Measurements from ENCODE around the gene RNF150.

RNF150 gene

DNA sequence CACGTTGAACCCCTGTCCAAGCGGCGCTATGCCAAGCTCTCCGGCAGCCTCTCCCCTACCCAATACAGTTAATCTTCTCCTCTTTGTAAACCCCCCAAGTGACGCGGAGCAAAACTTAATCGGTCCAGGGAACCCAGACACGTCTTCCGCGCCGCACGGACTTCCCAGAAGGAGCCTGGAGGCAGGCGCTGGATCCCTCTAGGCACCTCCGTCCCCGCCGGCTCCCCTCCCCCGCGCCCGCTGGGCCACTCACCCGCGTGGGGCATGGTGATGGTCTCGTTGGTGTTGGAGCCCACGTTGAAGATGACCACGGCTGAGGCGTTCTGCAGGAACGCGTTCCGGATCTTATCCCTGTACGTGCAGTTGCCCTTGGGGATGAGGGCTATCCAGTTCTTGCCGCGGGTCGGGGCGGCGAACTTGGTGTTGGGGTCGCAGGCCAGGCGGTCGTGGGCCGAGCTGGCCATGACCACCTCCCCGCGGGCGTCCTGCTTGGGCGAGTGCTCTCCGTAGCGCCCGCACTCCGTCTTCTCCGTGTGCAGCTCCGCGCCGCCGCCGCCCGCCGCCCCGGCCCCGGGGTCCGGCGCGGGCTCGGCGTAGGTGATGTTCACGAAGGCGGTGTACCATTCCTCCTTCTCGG, 1.1 kb downstream of the RNF150 start:
- DNase-seq (ENCODE audit: low read depth, low spot score), result no peak

DNA sequence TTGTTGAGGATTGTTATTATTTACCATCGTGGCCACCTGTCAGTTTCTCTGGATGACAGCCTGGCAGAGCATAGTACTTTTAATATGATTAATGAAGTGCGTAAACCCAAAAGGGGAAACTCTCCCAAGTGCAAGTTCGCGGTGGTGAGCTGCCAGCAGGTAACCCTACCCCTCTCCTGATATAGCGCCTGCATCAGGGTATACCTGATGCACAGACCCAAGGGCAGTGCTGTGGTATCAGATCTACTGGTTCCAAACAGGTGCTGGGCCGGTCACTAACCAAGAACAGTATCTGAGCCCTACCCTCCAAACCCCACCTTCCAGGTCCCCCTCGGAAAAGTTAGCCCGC, 1.6 kb downstream of the RNF150 start:
- no peak for DNase-seq (ENCODE audit: low read depth, low spot score)

DNA sequence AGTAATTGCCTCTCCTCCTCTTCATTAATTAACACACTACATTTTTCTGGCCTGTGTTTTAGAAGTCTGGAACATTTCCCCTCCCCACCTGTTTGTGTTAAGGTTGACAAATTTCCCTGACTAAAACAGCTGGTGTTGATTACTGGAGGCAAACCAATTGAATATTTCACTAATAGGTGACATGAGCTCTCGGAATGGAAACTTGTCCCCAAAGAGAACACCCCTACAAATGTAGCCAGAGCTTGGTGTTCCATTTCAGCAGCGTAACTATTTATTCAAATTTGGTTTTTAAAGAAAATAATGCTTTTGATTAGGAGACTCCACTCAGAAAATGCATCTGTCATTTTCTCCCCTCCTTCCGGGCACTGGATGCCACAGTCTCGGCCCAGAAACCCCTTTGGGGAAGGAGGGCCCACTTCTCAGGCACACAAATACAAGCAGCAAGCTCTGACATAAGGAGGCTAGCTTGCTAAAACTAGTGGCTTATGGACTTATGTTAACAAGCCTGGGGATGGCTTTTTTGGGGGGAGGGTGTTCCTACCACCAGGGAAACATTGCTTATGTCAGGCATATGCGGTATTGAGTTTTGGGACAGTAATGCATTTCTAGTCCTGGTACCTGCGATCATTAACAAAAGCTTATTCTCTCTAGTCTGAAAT, 2.2 kb downstream of the RNF150 start:
- no peak for DNase-seq (ENCODE audit: low read depth, low spot score)

DNA sequence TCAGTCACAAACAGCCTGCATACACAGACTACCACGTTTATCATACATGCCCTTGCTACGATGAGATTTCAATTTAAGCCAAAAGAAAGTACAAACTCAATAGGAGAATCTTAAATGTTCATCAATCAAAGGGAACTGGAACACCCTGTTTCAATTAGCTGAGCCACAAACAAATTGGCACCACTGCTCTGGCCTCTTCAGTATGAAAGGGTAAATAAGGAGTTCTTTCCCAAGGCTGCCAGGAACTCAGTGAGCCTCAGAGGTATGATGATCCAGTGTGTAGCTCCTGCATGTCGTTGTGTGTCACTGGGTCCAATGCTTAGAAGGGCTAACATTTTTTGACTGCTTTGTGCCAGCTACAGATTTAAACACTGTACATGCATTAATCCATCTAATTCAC, 5.4 kb downstream of the RNF150 start:
- no peak for DNase-seq (ENCODE audit: low read depth, low spot score)

DNA sequence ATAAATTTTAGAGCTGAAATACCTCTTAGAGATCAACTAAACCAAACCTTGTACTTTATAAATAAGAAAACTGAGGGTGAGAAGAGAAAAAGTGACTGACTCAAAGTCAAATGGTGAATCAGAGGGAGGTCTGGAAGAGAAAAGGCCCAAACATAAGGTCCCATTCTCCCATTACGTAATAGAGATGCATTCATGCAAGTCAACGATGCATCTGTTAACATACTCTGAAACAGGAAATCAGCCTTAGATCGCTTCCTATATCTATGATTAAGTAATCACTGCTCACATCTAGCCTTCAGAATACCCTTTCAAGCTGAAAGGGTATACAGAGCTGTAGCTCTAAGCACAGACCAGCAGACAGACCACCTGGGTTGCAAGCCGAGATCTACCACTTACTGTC, 6.5 kb downstream of the RNF150 start:
- no peak for DNase-seq (ENCODE audit: low read depth, low spot score)

DNA sequence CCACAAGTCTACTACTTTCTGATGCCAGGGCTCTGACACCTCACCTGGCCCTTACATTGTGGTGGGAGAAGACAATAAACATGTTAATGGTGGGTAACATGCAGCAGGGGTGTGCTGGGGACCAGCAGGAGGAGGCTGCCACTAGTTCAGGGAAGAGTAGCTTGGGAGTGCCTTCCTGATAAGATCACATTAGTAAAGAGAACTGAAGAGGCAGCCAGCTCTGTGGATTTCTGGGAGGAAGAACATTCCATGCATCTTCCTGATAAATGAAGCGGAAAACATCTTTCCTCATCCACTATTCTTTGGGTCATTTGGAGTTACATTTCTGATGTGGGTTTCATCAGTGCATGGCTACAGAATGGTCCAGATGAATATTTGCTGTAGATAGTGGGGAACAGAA, 9.0 kb downstream of the RNF150 start:
- no peak for DNase-seq (ENCODE audit: low read depth, low spot score)

DNA sequence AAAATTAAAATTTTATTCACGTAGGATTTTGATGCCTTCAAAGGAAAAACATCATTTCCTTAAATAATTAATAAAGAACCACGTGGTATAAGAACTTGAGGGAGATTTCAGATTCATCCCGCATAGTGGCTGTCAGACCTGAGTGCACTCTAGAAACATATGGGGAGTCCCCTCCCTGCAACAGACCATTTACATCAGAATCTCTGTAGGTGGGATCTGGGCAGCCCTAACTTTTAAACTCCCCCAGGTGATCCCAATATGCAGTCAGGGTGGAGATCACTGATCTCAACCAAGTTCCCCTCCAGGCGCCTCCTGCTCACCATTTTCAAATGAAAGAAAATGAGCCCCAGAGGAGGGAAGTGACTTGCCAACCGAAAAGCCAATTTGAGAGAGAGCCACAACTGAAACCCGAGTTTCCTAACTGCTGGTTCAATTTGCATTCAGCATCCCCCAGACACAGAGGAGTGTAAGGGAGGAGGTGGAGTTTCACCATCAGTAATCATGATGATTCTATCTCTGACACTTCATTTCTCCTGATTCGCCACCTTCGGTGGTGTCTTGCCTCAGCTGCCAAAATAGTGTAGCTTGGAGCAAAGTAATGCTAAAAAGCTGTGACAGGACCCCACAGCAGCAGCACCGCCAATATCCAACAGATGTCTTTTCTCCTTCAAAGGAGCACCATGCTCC, 11.4 kb downstream of the RNF150 start:
- no peak for DNase-seq (ENCODE audit: low read depth, low spot score)

DNA sequence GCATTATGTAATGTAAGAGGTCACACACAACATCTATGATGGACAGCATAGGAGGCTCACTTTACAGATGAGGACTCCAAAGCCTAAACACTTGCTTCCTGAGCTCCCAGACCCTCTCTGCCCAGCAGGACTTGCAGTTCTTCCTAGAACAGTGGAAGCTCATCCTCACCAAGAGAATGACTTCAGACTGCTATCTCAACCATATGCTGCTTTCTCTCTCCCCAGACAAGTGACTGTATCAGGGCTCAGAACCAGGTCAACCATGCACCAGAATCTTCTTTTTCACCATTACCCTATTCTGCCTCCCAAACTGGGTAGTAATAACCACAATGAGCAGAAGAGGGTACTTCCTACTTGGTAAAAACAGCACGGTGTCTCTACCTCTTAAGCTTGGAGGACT, 12.2 kb downstream of the RNF150 start:
- DNase-seq (ENCODE audit: low read depth, low spot score), result no peak

DNA sequence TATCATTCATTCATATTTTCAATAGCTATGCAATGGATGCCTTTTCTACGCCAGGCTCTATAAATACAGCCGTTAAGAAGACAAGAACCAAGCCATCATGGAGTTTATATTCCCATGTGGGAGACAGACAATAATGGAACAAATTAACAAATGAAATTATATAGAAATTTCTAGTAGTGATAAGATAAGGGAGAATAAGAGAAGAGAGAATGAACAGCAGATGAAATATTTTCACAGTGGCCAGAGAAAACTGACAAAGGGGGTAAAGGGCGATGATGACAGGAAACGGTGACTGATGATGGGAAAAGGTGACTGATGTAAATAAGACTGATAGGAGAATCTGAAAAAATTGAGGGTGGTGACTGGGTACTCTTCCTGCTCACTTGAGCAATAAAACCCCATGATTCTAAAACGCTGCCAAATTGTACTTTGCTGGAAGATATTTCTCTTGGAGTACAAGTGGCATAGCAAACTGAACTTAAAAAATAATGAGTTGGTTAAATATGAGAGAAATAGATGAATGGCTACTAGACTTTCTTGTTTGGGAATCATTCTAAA, 13.2 kb downstream of the RNF150 start:
- DNase-seq (ENCODE audit: low read depth, low spot score), result no peak

DNA sequence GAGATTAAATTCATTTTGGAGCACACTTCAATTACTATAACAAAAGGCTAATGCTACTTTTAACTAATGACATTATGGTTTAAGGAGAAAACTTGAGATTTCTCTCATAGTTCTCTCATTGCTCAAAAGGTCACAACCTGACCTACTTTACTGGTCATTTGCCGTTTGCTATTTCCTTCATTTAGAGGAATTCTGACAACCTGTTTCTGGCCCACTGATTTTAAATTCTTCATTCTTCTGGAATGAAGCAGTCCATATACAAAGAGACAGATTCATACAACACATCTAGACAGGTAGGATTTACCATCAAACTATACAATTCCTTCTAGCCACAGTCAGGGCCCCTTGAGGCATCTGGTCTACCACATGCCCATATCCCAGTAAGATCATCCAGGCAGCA, 14.2 kb downstream of the RNF150 start:
- no peak for DNase-seq (ENCODE audit: low read depth, low spot score)

DNA sequence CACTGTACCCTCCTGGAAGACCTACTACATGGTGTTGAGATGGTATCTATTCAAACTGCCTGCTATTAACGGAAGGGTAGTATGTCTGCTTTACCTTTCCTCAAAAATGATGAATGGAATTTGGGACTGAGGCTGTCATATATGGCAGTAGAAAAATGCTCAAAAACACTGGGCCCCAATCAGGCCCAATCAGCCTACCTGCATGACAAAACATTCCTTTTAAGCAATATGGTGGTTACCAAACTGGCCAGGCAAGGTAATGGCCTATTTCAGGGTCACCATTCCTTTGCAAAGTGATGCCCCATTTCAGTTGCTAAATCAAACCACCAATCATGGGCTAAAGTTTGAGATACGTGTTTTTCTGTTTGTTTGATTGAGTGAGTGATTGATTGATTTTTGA, 14.9 kb downstream of the RNF150 start:
- DNase-seq (ENCODE audit: low read depth, low spot score), result no peak

DNA sequence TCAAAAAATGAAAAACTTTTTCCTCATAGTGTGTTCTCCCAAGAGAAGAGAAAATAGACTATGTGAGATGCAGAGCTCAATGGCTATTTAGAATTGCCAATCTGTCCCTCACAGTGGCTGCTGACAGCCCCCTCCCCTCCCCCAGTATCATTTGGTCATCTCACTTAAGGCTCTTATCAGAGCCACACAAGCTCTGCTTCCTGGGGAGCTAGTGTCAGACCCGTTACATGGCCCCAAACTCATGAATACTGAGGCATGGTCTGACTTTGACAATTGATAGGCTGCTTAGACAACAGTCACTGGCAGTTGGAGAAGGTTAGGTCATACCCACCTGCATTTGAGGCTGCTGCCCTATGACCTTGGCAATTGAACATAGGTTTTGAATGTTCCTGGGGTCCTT, 15.3 kb downstream of the RNF150 start:
- DNase-seq (ENCODE audit: low read depth, low spot score), result no peak

DNA sequence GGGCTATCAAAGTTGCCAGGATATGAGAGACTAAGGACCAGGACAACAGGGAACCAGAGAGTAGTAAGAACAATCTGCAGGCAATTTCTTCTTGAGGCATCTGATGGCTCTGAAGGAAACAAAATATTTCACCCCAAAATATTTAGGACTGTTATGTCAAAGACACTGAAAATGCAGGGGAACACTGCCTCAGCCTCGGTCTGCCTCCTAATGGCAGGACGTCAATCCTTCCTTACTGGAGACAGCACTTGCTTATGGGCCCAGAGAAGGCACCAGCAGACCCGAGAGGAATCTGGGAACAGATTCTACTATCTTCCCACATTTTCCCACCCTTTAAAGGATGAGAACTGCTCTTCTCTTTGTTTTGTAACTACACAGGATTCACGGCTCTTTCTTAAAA, 23.3 kb downstream of the RNF150 start:
- DNase-seq (ENCODE audit: low read depth, low spot score), result no peak

DNA sequence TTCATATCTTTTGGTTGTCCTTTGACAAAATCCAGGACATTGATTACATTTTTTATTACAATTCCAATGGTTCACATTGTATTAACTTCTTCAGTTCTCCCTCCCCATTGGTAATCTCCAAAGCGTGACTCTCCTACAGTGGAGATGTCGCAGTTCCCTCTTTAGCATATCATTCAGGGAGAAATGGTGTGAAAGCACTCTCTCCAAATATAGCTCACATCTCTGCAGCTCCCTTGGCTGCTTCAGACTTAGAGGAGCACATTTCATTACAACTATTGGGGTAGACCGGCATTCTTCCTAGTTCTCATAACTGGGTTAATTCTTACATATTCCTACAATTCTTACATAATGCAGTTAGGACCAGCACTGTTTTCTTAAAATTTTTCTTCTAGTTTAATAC, 25.3 kb downstream of the RNF150 start:
- no peak for DNase-seq (ENCODE audit: low read depth, low spot score)

DNA sequence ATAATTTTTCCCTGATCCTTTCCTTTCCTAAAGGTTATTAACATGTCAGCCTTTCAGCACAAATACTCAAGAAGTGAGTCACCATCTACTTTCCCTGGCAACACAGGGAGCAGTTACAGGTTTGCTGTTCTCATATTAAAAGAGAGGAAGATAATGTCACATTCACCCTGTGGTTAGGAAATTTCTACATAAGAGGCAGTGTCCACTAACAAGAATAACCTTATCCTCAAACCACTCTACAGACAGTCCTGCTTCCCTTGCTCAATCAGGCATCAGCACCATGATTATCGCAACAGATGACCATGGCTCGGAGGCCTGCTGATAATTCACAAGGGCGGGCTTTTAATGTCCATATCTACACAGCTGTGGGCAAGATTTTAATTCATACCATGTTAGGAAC, 30.9 kb downstream of the RNF150 start:
- peak; percentile 24 for DNase-seq (ENCODE audit: low read depth, low spot score)

DNA sequence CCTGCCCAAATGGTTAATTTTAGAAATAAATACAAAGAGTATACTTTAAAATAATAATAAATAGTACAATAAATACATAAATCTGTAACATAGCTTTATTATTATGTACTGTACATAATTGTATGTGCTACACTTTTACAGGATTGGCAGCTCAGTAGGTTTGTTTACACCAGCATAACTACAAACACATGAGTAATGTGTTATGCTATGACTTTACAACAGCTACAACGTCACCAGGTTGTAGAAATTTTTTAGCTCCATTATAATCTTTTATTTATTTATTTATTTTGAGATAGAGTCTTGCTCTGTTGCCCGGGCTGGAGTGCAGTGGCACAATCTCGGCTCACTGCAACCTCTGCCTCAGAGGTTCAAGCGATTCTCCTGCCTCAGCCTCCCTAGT, 31.8 kb downstream of the RNF150 start:
- no peak for DNase-seq (ENCODE audit: low read depth, low spot score)

DNA sequence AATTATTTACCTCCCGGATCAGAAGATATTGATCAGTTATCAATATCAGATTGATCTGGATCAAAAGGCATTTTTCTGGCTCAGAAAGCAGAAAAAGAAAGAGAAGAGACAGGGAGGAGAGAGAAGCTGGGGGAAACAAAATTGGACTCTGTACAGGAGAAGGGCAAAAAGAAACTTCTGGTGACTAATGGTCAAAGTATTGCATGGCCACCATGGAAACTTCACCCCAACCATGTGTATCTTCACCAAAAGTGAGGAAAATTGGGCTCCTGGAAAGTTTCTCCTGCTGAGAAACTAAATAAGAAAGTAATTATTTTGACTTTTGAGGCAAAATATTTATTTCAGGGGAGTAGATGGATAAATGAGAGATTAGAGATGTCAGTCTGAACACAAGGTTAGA, 33.9 kb downstream of the RNF150 start:
- no peak for DNase-seq (ENCODE audit: low read depth, low spot score)

DNA sequence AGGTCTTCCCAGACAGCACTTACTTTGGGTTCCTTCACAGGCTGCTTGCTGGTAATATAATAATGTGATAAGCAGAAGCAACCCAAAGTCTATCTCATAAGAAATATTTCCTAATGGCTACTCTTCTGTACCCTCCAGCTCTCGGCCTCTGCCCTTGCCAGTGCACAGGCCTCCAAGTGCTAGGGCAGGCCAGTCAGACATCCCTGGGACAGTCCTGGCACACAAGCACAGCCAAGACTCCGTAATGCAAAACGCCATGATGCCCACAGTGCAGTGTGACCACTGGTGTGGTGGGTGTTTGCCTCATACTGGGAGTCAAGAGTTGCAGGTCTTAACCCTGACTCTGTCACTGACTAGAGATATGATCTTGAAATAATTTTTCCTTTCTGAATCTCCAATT, 35.1 kb downstream of the RNF150 start:
- DNase-seq (ENCODE audit: low read depth, low spot score), result no peak

DNA sequence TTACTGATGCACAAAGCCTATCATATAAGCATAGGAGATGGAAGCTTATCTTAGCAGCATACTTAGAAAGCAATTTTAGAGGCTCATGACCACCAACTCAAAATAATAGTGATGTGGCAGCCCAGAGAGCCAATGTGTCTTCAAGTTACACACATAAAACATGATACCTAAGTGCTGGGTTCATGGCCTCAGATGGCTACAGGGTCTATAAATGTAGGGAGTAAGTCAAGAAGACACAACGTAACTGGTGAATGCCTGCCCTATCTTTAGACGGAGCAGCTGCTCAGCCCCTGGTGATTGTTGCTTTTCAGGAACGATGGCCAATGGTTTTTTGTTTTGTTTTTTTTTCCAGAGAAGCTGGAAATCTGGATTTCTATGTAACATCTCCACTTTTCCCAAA, 42.8 kb downstream of the RNF150 start:
- no peak for DNase-seq (ENCODE audit: low read depth, low spot score)

DNA sequence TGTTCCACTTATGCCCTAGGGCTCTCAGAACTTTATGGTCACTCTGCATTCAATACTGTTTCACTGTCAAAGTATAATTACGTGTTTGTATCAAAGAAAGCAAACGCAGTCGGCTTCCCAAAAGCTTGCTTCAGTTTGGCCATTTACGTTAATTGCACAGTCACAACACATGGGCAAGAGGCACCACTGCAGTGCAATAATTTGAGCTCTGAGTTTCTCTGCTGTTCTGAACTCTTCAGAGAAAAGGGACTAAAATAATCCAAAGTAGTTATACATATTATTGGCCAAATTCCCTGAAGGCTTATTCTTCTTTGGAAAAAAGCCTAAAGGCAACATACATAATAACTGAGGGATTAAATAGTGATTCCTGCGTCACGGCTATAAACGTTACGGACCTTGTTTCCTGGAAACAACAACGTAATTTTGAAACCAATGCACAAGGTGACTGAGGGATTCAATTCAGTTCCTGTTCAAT, 51.3 kb downstream of the RNF150 start:
- DNase-seq (ENCODE audit: low read depth, low spot score), result no peak

DNA sequence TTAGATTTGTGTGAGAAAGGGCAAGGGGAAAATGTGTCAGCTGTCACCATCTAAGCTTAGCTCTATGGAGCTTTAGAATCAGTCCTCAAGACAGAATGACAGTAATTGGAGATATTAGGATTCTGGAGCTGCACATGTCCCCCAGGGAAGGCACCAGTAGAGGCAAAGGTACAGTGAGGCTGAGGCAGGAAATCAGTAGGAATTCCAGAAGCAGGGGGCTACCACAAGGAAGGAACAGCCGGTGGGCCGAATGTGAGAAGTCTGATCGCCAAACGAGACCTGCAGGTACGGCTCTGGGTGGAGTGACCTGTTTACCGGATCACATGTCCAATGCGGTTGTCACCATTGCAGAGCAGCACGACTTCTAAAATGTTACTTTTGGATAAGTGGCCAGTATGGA, 52.6 kb downstream of the RNF150 start:
- DNase-seq (ENCODE audit: low read depth, low spot score), result no peak

DNA sequence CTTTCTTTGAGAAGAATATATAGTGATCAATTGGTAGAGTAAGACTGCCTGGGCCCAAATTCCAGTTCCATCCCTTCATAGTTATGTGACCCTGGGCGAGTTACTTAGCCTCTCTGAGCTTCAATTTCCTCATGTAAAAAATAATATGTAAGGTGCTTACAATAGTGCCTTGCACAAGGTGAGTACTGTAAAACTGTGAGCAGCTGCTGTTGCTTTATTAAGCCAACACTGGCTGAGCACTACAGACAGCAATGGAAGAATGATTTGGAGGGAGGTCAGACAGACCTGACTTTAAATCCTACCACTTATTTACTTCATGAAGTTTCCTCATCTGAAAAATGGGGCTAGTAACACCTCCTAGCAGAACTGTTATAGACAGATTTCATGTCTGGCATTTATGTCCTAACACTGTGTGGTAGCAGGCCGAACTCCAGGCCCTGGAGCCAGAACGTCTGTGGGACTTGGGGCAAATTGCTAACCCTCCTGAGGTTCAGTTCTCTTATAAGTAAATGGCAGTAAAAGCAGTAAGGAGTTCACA, 53.8 kb downstream of the RNF150 start:
- no peak for DNase-seq (ENCODE audit: low read depth, low spot score)

DNA sequence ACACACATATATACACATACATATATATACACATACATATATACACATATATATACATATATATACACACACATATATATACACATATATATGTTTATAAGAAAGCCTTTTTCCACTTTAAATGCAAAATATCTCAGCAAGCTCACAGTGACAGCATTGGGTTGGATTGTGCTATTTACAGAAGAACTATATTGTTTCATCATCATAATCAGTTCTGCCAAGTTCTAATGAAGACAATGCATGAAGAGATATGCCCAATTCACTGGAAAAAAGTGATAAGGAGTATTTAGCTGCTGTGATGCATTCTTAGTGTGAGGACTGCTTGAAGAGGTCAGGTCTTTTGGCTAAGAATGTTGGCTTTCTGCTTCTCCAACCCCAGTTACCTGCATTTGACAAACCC, 54.4 kb downstream of the RNF150 start:
- no peak for DNase-seq (ENCODE audit: low read depth, low spot score)

All from smooth muscle cell of the brain vasculature (primary cell).